Bronchial epithelial cell (primary cell): ENCODE results near the gene ITPRID2. TPM values are rescaled to one million over a fixed set of nuclear protein-coding genes. Genes with fewer than 3 reads are reported as not detected.

Experiments
- DNase-seq: peaks from one replicate; pipeline ENCODE4 v3.0.0-alpha.2; 2010; ENCODE audit warnings: low read depth
- FAIRE-seq: peaks from 2 replicates; lab custom pipeline; 2011; peaks lifted over from hg19 to GRCh38; lab: Jason Lieb, UNC
- H3K27me3 ChIP-seq: 2 replicates; pipeline ENCODE4 v1.5.1; 2011; ENCODE audit warnings: low read length; ENCODE audit not compliant: control insufficient read depth, insufficient read depth
- H3K36me3 ChIP-seq: 2 replicates; pipeline ENCODE4 v1.5.1; 2011; ENCODE audit warnings: low read length; ENCODE audit not compliant: control insufficient read depth, insufficient read depth
- H3K4me3 ChIP-seq: 2 replicates; pipeline ENCODE4 v1.5.1; 2011; ENCODE audit warnings: mild to moderate bottlenecking, low read depth, low read length, control low read depth
- CTCF ChIP-seq: IDR thresholded peaks from 2 replicates; pipeline ENCODE4 v1.5.1; 2011; ENCODE audit warnings: mild to moderate bottlenecking, moderate library complexity, low read length, control low read depth, inconsistent platforms; ENCODE audit not compliant: insufficient read depth, severe bottlenecking
- total RNA-seq: library from RNA; depleted of rRNA; stranded (reverse); fragments of >200 nt; gene quantifications from 2 replicates; pipeline ENCODE4 v1.2.1, GENCODE V29; 2014

The ITPRID2 gene
- total RNA-seq, 1 donor from 2014 or later: 106 TPM

- Histone ChIP-seq H3K36me3 (no peaks in the 10 kb centered on the region), H3K4me3 (no peak overlapping the region), H3K27me3 (no peaks in the 10 kb centered on the region)
- no peak for FAIRE-seq
- no peak for DNase-seq
- no peak for TF ChIP-seq CTCF
Measured at GRCh38 chr2:181872178-181872577, 19.4 kb upstream of the ITPRID2 start.

GRCh38 chr2:181876614-181877063 is 14.9 kb upstream of the ITPRID2 start:
- TF ChIP-seq CTCF: no peak
- H3K27me3 ChIP-seq: no peaks in the 10 kb centered on the region
- FAIRE-seq: peak; percentile 47
- H3K4me3 ChIP-seq: no peak overlapping the region
- no peaks in the 10 kb centered on the region for H3K36me3 ChIP-seq
- peak; percentile 99 for DNase-seq

- no peak for FAIRE-seq
- Histone ChIP-seq H3K4me3 (no peak overlapping the region), H3K27me3 (no peaks in the 10 kb centered on the region), H3K36me3 (no peaks in the 10 kb centered on the region)
- no peak for TF ChIP-seq CTCF
- DNase-seq: peak; percentile 19
Measured at GRCh38 chr2:181877181-181877664, 14.3 kb upstream of the ITPRID2 start.

- Histone ChIP-seq H3K36me3 (no peaks in the 10 kb centered on the region), H3K27me3 (no peaks in the 10 kb centered on the region), H3K4me3 (no peak overlapping the region)
- TF ChIP-seq CTCF: no peak
- FAIRE-seq (no peak), DNase-seq (no peak)
Measured at GRCh38 chr2:181878448-181878847, 13.1 kb upstream of the ITPRID2 start.

- TF ChIP-seq CTCF: no peak
- no peak overlapping the region for H3K4me3 ChIP-seq
- DNase-seq: no peak
- no peaks in the 10 kb centered on the region for H3K27me3 ChIP-seq
- no peaks in the 10 kb centered on the region for H3K36me3 ChIP-seq
- no peak for FAIRE-seq
Measured at GRCh38 chr2:181879295-181879694, 12.2 kb upstream of the ITPRID2 start.
